Suprapubic skin (tissue), 4 donors: Measurements from ENCODE around the gene RAB35. TPM values are rescaled to one million over a fixed set of nuclear protein-coding genes. Genes with fewer than 3 reads are reported as not detected.
A peak's percentile ranks its signal among the peaks of the same experiment; 100 is the strongest.

Experiments
- DNase-seq, 2 donors: peaks; one replicate each; pipeline ENCODE4 v3.0.0-alpha.2; 2019; ENCODE audit warnings: low spot score in 2 of 2
- H3K27ac ChIP-seq: fragments of 200-600 bp; sonication (generic); one replicate; pipeline ENCODE4 v1.5.1; 2019
- H3K27me3 ChIP-seq: fragments of 200-600 bp; sonication (generic); one replicate; pipeline ENCODE4 v1.5.1; 2019
- H3K36me3 ChIP-seq: fragments of 200-600 bp; sonication (generic); one replicate; pipeline ENCODE4 v1.5.1; 2019
- H3K4me1 ChIP-seq: fragments of 200-600 bp; sonication (generic); one replicate; pipeline ENCODE4 v1.5.1; 2019
- H3K4me3 ChIP-seq: fragments of 200-600 bp; sonication (generic); one replicate; pipeline ENCODE4 v1.5.1; 2019; ENCODE audit warnings: mild to moderate bottlenecking
- H3K9me3 ChIP-seq: fragments of 200-600 bp; sonication (generic); one replicate; pipeline ENCODE4 v1.5.1; 2019
- CTCF ChIP-seq, 2 donors: fragments of 200-600 bp in 1 of 2; fragments of 450-650 bp in 1 of 2; sonication (generic) in 1 of 2; IDR thresholded peaks; one replicate each; pipeline ENCODE4 v1.5.1; 2016 to 2019; ENCODE audit warnings: antibody characterized with exemption in 2 of 2, mild to moderate bottlenecking in 1 of 2, moderate library complexity in 1 of 2
- EP300 ChIP-seq: sonication (generic); formaldehyde crosslinking; IDR thresholded peaks from one replicate; pipeline ENCODE4 v1.6.1; 2017; ENCODE audit warnings: antibody characterized with exemption
- POLR2A ChIP-seq, 2 donors: fragments of 450-650 bp; IDR thresholded peaks; one replicate each; pipeline ENCODE4 v1.6.1; 2017; ENCODE audit warnings: antibody characterized with exemption in 2 of 2, mild to moderate bottlenecking in 2 of 2, moderate library complexity in 2 of 2
- POLR2AphosphoS5 ChIP-seq, 3 donors: sonication (generic); formaldehyde crosslinking; IDR thresholded peaks; one replicate each; pipeline ENCODE4 v1.6.1; 2017; ENCODE audit warnings: antibody characterized with exemption in 3 of 3
- WGBS: methylation state at CpG from one replicate; pipeline ENCODE4 v1.1.5; 2018; 5-methylcytosine and 5-hydroxymethylcytosine counted together
- total RNA-seq, 4 donors: library from RNA; depleted of rRNA; stranded (reverse); fragments of >200 nt; gene quantifications; one replicate each; pipeline ENCODE4 v1.1.0, GENCODE V29; 2016

Gene RAB35
- total RNA-seq, 4 donors from 2014 or later = 30.0 to 39.6 (median 33.1) TPM

- WGBS = 39% methylated on average over 6 of the region's 6 CpGs
- Histone ChIP-seq H3K9me3 (no peaks in the 10 kb centered on the region), H3K36me3 (no peaks in the 10 kb centered on the region), H3K4me3 (peak overlapping the region; percentile 41), H3K4me1 (peaks cover 18% of the 10 kb centered on the region), H3K27ac (peak overlapping the region; percentile 77), H3K27me3 (no peaks in the 10 kb centered on the region)
- TF ChIP-seq POLR2A (IDR thresholded peaks at IDR 0.05) = no peak
- no peak for TF ChIP-seq POLR2AphosphoS5 (IDR thresholded peaks at IDR 0.05)
- TF ChIP-seq CTCF (IDR thresholded peaks at IDR 0.05) = no peak
- no peak for TF ChIP-seq EP300
- no peak for DNase-seq
Observed at GRCh38 chr12:120085920-120086645, 30.5 kb downstream of the RAB35 start.

GRCh38 chr12:120081641-120082040, 34.9 kb downstream of the RAB35 start:
- Histone ChIP-seq H3K4me3 (no peak overlapping the region), H3K27me3 (no peaks in the 10 kb centered on the region), H3K9me3 (no peaks in the 10 kb centered on the region), H3K4me1 (peaks cover 32% of the 10 kb centered on the region), H3K36me3 (no peaks in the 10 kb centered on the region), H3K27ac (no peak overlapping the region)
- TF ChIP-seq POLR2A (IDR thresholded peaks at IDR 0.05) (no peak), EP300 (no peak), POLR2AphosphoS5 (IDR thresholded peaks at IDR 0.05) (no peak), CTCF (IDR thresholded peaks at IDR 0.05) (no peak)
- no peak for DNase-seq
- 93% methylated on average over 2 of the region's 2 CpGs for WGBS

GRCh38 chr12:120079411-120080400, 36.8 kb downstream of the RAB35 start:
- WGBS = 43% methylated on average over 8 of the region's 9 CpGs
- Histone ChIP-seq H3K9me3 (no peaks in the 10 kb centered on the region), H3K27ac (peak overlapping the region; percentile 78), H3K4me1 (peaks cover 24% of the 10 kb centered on the region), H3K27me3 (no peaks in the 10 kb centered on the region), H3K36me3 (no peaks in the 10 kb centered on the region), H3K4me3 (no peak overlapping the region)
- no peak for TF ChIP-seq POLR2A (IDR thresholded peaks at IDR 0.05)
- TF ChIP-seq CTCF (IDR thresholded peaks at IDR 0.05) = no peak
- TF ChIP-seq POLR2AphosphoS5 (IDR thresholded peaks at IDR 0.05) = no peak
- TF ChIP-seq EP300 = no peak
- DNase-seq = peak in 1 of 2 donors; percentile 69

- H3K4me1 ChIP-seq = peaks cover 24% of the 10 kb centered on the region
- no peak overlapping the region for H3K4me3 ChIP-seq
- TF ChIP-seq EP300 (no peak), POLR2AphosphoS5 (IDR thresholded peaks at IDR 0.05) (no peak), CTCF (IDR thresholded peaks at IDR 0.05) (no peak), POLR2A (IDR thresholded peaks at IDR 0.05) (no peak)
- 64% methylated on average over 4 of the region's 5 CpGs for WGBS
- H3K9me3 ChIP-seq = no peaks in the 10 kb centered on the region
- H3K27me3 ChIP-seq = no peaks in the 10 kb centered on the region
- H3K27ac ChIP-seq = peak overlapping the region; percentile 78
- H3K36me3 ChIP-seq = no peaks in the 10 kb centered on the region
- DNase-seq = peak in 1 of 2 donors; percentile 44
Observed at GRCh38 chr12:120078868-120079267, 37.7 kb downstream of the RAB35 start.

GRCh38 chr12:120077260-120077659, 39.3 kb downstream of the RAB35 start:
- no peak overlapping the region for H3K4me3 ChIP-seq
- no peaks in the 10 kb centered on the region for H3K9me3 ChIP-seq
- TF ChIP-seq CTCF (IDR thresholded peaks at IDR 0.05) = no peak
- no peak for TF ChIP-seq POLR2A (IDR thresholded peaks at IDR 0.05)
- TF ChIP-seq POLR2AphosphoS5 (IDR thresholded peaks at IDR 0.05) = no peak
- TF ChIP-seq EP300 = no peak
- 91% methylated on average over 6 of the region's 6 CpGs for WGBS
- peak in 1 of 2 donors; percentile 36 for DNase-seq
- no peak overlapping the region for H3K27ac ChIP-seq
- peaks cover 24% of the 10 kb centered on the region for H3K4me1 ChIP-seq
- H3K36me3 ChIP-seq = no peaks in the 10 kb centered on the region
- H3K27me3 ChIP-seq = no peaks in the 10 kb centered on the region
